ENCODE measurements around the gene CBR3.

DNA sequence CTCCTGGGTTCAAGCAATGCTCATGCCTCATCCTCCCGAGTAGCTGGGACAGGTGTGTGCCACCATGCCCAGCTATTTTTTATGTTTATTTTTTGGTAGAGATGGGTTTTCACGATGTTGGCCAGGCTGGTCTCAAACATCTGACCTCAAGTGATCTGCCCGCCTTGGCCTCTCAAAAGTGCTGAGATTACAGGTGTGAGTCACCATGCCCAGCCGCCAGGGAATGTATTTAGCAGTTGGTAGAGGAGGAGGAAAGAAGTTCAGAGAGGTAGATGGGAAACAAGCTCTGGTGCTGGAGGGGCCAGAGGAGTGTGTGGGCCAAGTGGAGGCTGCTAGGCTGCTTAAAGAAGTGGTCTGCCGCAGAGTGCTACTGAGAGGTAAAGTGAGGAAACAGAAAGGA, 27.8 kb downstream of the CBR3 start:
- TF ChIP-seq, protein P1, sequence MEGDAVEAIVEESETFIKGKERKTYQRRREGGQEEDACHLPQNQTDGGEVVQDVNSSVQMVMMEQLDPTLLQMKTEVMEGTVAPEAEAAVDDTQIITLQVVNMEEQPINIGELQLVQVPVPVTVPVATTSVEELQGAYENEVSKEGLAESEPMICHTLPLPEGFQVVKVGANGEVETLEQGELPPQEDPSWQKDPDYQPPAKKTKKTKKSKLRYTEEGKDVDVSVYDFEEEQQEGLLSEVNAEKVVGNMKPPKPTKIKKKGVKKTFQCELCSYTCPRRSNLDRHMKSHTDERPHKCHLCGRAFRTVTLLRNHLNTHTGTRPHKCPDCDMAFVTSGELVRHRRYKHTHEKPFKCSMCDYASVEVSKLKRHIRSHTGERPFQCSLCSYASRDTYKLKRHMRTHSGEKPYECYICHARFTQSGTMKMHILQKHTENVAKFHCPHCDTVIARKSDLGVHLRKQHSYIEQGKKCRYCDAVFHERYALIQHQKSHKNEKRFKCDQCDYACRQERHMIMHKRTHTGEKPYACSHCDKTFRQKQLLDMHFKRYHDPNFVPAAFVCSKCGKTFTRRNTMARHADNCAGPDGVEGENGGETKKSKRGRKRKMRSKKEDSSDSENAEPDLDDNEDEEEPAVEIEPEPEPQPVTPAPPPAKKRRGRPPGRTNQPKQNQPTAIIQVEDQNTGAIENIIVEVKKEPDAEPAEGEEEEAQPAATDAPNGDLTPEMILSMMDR (conservative IDR thresholded peaks at IDR 0.05; ENCODE audit: low read depth, low read length): no peak
- TF ChIP-seq POLR2A (IDR thresholded peaks at IDR 0.05; ENCODE audit: low read depth, low read length): no peak
